ENCODE data around the gene TLNRD1.

Gene TLNRD1

DNA sequence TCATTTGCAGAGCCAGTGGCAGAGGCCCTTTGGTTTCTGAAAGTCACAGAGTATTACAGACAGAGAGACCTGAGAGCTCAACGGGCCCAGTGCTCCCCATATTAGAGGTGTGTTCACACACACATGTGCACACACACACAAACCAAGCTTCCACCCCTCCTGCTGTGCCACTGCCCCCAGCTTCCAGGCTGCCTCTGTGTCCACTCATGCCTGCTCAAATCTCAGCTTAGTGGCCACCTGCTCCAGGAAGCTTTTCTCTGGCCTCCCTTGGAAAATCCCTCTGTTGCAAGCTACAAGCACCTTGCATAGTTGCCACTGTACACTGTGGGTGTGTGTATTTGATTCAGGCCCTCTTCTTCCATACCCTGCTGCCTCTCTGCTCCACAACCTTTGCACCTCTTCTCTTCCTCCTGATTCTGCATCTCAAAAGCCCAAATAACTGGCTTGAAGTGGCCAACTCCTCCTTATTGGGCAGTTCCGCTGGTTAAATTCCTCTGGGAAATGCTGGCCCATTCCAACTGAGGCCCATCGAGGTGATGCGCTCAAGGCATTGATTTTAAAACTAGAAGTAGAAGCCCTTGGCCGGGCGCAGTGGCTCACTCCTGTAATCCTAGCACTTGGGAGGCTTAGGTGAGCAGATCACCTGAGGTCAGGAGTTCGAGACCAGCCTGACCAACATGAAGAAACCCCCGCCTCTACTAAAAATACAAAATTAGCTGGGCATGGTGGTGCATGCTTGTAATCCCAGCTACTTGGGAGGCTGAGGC lies 34.1 kb upstream of the TLNRD1 start:
- Histone ChIP-seq H3K27me3 (ENCODE audit: control insufficient read depth, insufficient read depth, low read length) (no peaks in the 10 kb centered on the region), H3K27ac (ENCODE audit: low read depth, low read length) (0 out of 2 replicates have a peak overlapping the region, but pooled peaks have one; percentile 68), H3K36me3 (ENCODE audit: control insufficient read depth, insufficient read depth, low read length) (peaks cover 9% of the 10 kb centered on the region), H3K4me1 (ENCODE audit: control insufficient read depth, insufficient read depth, low read length) (peaks cover 38% of the 10 kb centered on the region), H3K4me3 (ENCODE audit: low read depth, low read length) (no peak overlapping the region), H3K9ac (ENCODE audit: low read length) (no peak overlapping the region), H3K9me3 (ENCODE audit: control insufficient read depth, insufficient read depth, low read depth, low read length) (no peaks in the 10 kb centered on the region)

DNA sequence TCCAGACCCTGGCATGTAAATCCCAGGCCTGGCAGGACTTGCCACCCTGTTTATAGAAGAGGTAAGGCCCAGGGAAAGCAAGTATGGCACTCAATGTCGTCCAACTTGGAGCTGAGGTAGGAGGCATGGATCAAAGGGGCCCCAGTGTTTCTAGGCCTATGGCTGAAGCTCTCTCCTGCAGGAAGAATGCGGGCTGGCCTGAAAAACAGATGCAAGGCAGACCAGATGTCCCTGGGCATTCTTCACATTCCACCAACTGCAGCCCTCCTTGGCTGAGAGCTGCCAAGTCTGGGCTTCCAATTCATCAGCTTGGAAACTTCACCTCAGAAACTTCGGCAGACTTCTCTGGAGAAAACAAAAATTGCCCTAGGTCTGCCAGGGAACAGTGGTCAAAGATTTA lies 33.3 kb upstream of the TLNRD1 start:
- peak overlapping the region; percentile 68 for H3K27ac ChIP-seq (ENCODE audit: low read depth, low read length)
- no peaks in the 10 kb centered on the region for H3K9me3 ChIP-seq (ENCODE audit: control insufficient read depth, insufficient read depth, low read depth, low read length)
- no peak overlapping the region for H3K9ac ChIP-seq (ENCODE audit: low read length)
- H3K4me3 ChIP-seq (ENCODE audit: low read depth, low read length) = no peak overlapping the region
- peaks cover 38% of the 10 kb centered on the region for H3K4me1 ChIP-seq (ENCODE audit: control insufficient read depth, insufficient read depth, low read length)
- H3K27me3 ChIP-seq (ENCODE audit: control insufficient read depth, insufficient read depth, low read length) = no peaks in the 10 kb centered on the region
- H3K36me3 ChIP-seq (ENCODE audit: control insufficient read depth, insufficient read depth, low read length) = peaks cover 9% of the 10 kb centered on the region

DNA sequence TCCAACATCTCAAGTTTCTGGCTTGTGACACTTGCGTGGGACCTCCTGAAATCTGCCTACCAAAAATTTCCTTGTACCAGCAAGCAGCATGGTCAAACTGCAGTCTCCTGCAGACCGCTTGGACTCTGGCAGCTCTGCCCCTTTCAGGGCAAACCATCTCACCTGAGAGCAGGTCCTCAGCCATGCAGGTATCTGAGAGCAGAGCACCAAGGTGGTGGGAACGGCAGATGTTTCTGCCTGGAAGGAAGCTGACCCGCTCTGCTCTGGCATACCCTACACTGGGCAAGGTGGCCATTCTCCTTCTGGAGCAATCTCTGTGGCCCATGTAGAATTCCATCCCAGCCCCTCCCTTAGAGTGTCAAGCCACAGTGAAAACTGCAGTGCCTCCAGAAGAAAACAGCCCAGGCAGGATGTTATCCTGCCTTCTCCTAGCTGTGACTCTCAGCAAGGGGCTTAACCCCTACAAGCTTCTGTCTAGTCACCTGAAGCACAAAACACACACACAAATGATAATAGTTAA lies 32.7 kb upstream of the TLNRD1 start:
- Histone ChIP-seq H3K27ac (ENCODE audit: low read depth, low read length) (peak overlapping the region; percentile 63; the same call in 1 of the 2 replicates), H3K36me3 (ENCODE audit: control insufficient read depth, insufficient read depth, low read length) (peaks cover 9% of the 10 kb centered on the region), H3K9ac (ENCODE audit: low read length) (no peak overlapping the region), H3K27me3 (ENCODE audit: control insufficient read depth, insufficient read depth, low read length) (no peaks in the 10 kb centered on the region), H3K4me1 (ENCODE audit: control insufficient read depth, insufficient read depth, low read length) (peaks cover 38% of the 10 kb centered on the region), H3K4me3 (ENCODE audit: low read depth, low read length) (no peak overlapping the region), H3K9me3 (ENCODE audit: control insufficient read depth, insufficient read depth, low read depth, low read length) (no peaks in the 10 kb centered on the region)

- Histone ChIP-seq H3K4me3 (ENCODE audit: low read depth, low read length) (no peak overlapping the region), H3K9me3 (ENCODE audit: control insufficient read depth, insufficient read depth, low read depth, low read length) (no peaks in the 10 kb centered on the region), H3K36me3 (ENCODE audit: control insufficient read depth, insufficient read depth, low read length) (peaks cover 9% of the 10 kb centered on the region), H3K4me1 (ENCODE audit: control insufficient read depth, insufficient read depth, low read length) (peaks cover 43% of the 10 kb centered on the region), H3K27me3 (ENCODE audit: control insufficient read depth, insufficient read depth, low read length) (no peaks in the 10 kb centered on the region), H3K9ac (ENCODE audit: low read length) (no peak overlapping the region), H3K27ac (ENCODE audit: low read depth, low read length) (no peak overlapping the region)
Observed at GRCh38 chr15:80969316-80969715, 31.4 kb upstream of the TLNRD1 start.

DNA sequence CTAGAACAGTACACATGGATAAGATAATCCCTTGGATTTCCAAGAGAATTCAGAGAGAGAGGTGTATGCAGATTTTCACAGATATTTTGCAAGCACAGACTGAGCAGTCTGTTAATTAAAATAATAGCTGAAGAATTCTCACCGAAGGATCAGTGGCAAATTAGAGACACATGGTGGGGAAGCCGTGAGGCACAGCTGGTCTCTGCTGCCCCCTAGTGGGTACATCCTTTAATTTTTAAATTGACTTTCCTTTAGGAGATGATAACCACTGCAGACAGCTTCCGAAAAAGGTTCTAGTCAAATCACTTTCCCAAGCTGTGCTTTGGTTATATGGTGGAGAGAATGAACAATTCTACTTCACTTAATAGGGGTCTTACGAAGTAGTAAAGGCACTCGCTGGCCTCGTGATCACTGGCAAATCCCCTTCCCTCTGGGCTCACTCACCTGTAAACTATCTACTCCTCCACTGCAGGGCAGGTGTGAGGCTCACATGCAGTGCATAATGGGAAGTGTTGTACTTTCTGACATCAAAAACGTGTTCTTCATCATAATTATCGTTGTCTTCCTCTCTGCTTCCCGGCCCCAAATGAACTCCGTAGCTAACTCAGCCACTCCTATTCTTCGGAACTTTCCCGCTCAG lies 30.6 kb upstream of the TLNRD1 start:
- Histone ChIP-seq H3K9ac (ENCODE audit: low read length) (no peak overlapping the region), H3K36me3 (ENCODE audit: control insufficient read depth, insufficient read depth, low read length) (peaks cover 9% of the 10 kb centered on the region), H3K27ac (ENCODE audit: low read depth, low read length) (no peak overlapping the region), H3K27me3 (ENCODE audit: control insufficient read depth, insufficient read depth, low read length) (no peaks in the 10 kb centered on the region), H3K4me3 (ENCODE audit: low read depth, low read length) (no peak overlapping the region), H3K9me3 (ENCODE audit: control insufficient read depth, insufficient read depth, low read depth, low read length) (no peaks in the 10 kb centered on the region), H3K4me1 (ENCODE audit: control insufficient read depth, insufficient read depth, low read length) (peaks cover 43% of the 10 kb centered on the region)

- peaks cover 9% of the 10 kb centered on the region for H3K36me3 ChIP-seq (ENCODE audit: control insufficient read depth, insufficient read depth, low read length)
- no peaks in the 10 kb centered on the region for H3K9me3 ChIP-seq (ENCODE audit: control insufficient read depth, insufficient read depth, low read depth, low read length)
- H3K27ac ChIP-seq (ENCODE audit: low read depth, low read length) = no peak overlapping the region
Observed at GRCh38 chr15:80970658-80971057, 30.1 kb upstream of the TLNRD1 start.

DNA sequence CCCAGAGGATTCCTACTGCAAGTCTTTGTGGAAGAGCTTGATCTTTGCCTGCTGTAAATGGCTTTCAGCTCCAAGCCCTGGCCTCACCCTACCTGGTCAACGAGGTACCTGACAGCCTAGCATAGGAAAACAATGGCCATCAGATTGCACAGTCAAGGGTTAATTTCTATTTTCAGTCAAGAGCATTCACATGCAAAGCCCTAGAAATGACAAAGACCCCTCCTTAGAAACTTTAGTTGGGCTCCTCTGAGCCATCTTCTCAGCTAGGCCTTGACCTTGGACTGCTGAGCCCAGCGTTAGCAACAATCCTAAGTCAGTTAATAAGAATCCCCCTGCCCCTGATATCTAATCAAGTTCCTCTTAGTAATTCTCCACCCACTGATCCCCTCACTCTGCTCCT lies 29.6 kb upstream of the TLNRD1 start:
- Histone ChIP-seq H3K9me3 (ENCODE audit: control insufficient read depth, insufficient read depth, low read depth, low read length) (no peaks in the 10 kb centered on the region), H3K27me3 (ENCODE audit: control insufficient read depth, insufficient read depth, low read length) (no peaks in the 10 kb centered on the region), H3K36me3 (ENCODE audit: control insufficient read depth, insufficient read depth, low read length) (peaks cover 9% of the 10 kb centered on the region), H3K27ac (ENCODE audit: low read depth, low read length) (no peak overlapping the region), H3K4me1 (ENCODE audit: control insufficient read depth, insufficient read depth, low read length) (peaks cover 42% of the 10 kb centered on the region), H3K4me3 (ENCODE audit: low read depth, low read length) (no peak overlapping the region), H3K9ac (ENCODE audit: low read length) (no peak overlapping the region)

More at GRCh38 chr15:80970658-80971057, 30.1 kb upstream of the TLNRD1 start:
- no peaks in the 10 kb centered on the region for H3K27me3 ChIP-seq (ENCODE audit: control insufficient read depth, insufficient read depth, low read length)
- H3K4me1 ChIP-seq (ENCODE audit: control insufficient read depth, insufficient read depth, low read length) = peaks cover 43% of the 10 kb centered on the region
- H3K4me3 ChIP-seq (ENCODE audit: low read depth, low read length) = no peak overlapping the region
- H3K9ac ChIP-seq (ENCODE audit: low read length) = no peak overlapping the region

GRCh38 chr15:80972276-80972675 lies 28.4 kb upstream of the TLNRD1 start:
- H3K27me3 ChIP-seq (ENCODE audit: control insufficient read depth, insufficient read depth, low read length) = no peaks in the 10 kb centered on the region
- H3K36me3 ChIP-seq (ENCODE audit: control insufficient read depth, insufficient read depth, low read length) = peaks cover 16% of the 10 kb centered on the region
- no peak overlapping the region for H3K27ac ChIP-seq (ENCODE audit: low read depth, low read length)
- H3K4me3 ChIP-seq (ENCODE audit: low read depth, low read length) = no peak overlapping the region
- no peak overlapping the region for H3K9ac ChIP-seq (ENCODE audit: low read length)
- H3K4me1 ChIP-seq (ENCODE audit: control insufficient read depth, insufficient read depth, low read length) = peaks cover 37% of the 10 kb centered on the region
- H3K9me3 ChIP-seq (ENCODE audit: control insufficient read depth, insufficient read depth, low read depth, low read length) = no peaks in the 10 kb centered on the region

GRCh38 chr15:80974914-80975313 lies 25.8 kb upstream of the TLNRD1 start:
- H3K36me3 ChIP-seq (ENCODE audit: control insufficient read depth, insufficient read depth, low read length) = peaks cover 27% of the 10 kb centered on the region
- H3K27me3 ChIP-seq (ENCODE audit: control insufficient read depth, insufficient read depth, low read length) = no peaks in the 10 kb centered on the region
- H3K27ac ChIP-seq (ENCODE audit: low read depth, low read length) = no peak overlapping the region
- H3K4me3 ChIP-seq (ENCODE audit: low read depth, low read length) = no peak overlapping the region
- H3K9me3 ChIP-seq (ENCODE audit: control insufficient read depth, insufficient read depth, low read depth, low read length) = no peaks in the 10 kb centered on the region
- H3K4me1 ChIP-seq (ENCODE audit: control insufficient read depth, insufficient read depth, low read length) = peaks cover 38% of the 10 kb centered on the region
- H3K9ac ChIP-seq (ENCODE audit: low read length) = no peak overlapping the region

DNA sequence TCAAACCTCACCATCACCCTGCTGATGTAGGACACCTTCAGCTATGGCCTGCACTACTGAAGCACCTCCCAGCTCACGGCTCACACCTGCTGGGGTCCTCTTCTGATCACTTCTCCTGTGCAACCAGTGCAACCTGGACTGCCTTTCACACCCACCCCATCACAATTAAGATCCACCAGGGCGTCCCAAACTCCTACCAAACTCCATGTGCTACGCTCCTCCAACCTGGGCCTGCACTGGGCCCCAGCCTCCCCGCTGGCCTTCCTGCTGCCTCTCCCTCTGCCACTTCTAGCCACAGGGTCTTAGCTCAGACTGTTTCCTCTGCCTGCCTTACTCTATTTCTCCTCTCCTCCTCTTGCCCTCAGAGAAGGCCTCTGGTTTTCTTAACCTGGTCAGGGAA lies 23.9 kb upstream of the TLNRD1 start:
- H3K4me3 ChIP-seq (ENCODE audit: low read depth, low read length) = no peak overlapping the region
- peaks cover 22% of the 10 kb centered on the region for H3K4me1 ChIP-seq (ENCODE audit: control insufficient read depth, insufficient read depth, low read length)
- no peaks in the 10 kb centered on the region for H3K9me3 ChIP-seq (ENCODE audit: control insufficient read depth, insufficient read depth, low read depth, low read length)
- no peak overlapping the region for H3K9ac ChIP-seq (ENCODE audit: low read length)
- H3K36me3 ChIP-seq (ENCODE audit: control insufficient read depth, insufficient read depth, low read length) = peaks cover 33% of the 10 kb centered on the region
- H3K27me3 ChIP-seq (ENCODE audit: control insufficient read depth, insufficient read depth, low read length) = no peaks in the 10 kb centered on the region
- no peak overlapping the region for H3K27ac ChIP-seq (ENCODE audit: low read depth, low read length)

DNA sequence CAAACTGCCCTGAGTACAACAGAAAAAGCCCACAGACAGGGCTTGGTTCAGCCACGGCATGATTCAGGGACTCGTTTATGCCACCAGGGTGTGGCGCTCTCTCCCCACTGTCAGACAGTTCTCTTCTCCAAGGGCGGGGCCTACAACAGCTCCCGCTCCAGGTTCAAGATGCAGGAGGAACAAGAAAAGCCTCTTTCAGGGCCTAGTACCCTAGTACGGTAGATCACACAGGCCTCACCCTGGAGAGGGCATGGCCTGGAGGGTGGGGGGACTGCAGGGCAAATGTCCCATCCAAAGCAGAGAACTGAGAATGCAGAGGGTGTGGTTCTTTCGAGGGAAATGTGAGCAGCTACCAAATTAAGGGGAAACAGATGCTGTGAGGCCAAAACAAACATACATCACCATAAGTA lies 23.1 kb upstream of the TLNRD1 start:
- H3K4me3 ChIP-seq (ENCODE audit: low read depth, low read length) = no peak overlapping the region
- no peak overlapping the region for H3K9ac ChIP-seq (ENCODE audit: low read length)
- no peaks in the 10 kb centered on the region for H3K27me3 ChIP-seq (ENCODE audit: control insufficient read depth, insufficient read depth, low read length)
- no peak overlapping the region for H3K27ac ChIP-seq (ENCODE audit: low read depth, low read length)
- H3K36me3 ChIP-seq (ENCODE audit: control insufficient read depth, insufficient read depth, low read length) = peaks cover 35% of the 10 kb centered on the region
- H3K9me3 ChIP-seq (ENCODE audit: control insufficient read depth, insufficient read depth, low read depth, low read length) = no peaks in the 10 kb centered on the region
- H3K4me1 ChIP-seq (ENCODE audit: control insufficient read depth, insufficient read depth, low read length) = peaks cover 22% of the 10 kb centered on the region
